Duodenal mucosa (tissue), 2 donors: Measurements from ENCODE around the gene EBI3.
"Not testable (repeated sequence)": the region's sequence is repeated elsewhere in the genome, so short reads cannot be mapped to it uniquely, and the experiment has no call there.

ENCODE experiments used
- H3K27ac ChIP-seq: one replicate; pipeline ENCODE4 v1.7.0; 2013; ENCODE audit warnings: low read depth, low read length
- H3K27me3 ChIP-seq, 2 donors: one replicate each; pipeline ENCODE4 v1.7.0; 2013; ENCODE audit warnings: low read length in 2 of 2, control low read depth in 1 of 2; ENCODE audit not compliant: insufficient read depth in 2 of 2, control insufficient read depth in 1 of 2
- H3K36me3 ChIP-seq, 2 donors: one replicate each; pipeline ENCODE4 v1.7.0; 2013; ENCODE audit warnings: low read length in 2 of 2, control low read depth in 1 of 2; ENCODE audit not compliant: insufficient read depth in 2 of 2, control insufficient read depth in 1 of 2
- H3K4me1 ChIP-seq, 2 donors: one replicate each; pipeline ENCODE4 v1.7.0; 2013; ENCODE audit warnings: low read length in 2 of 2, control low read depth in 1 of 2; ENCODE audit not compliant: insufficient read depth in 2 of 2, control insufficient read depth in 1 of 2
- H3K4me3 ChIP-seq, 2 donors: one replicate each; pipeline ENCODE4 v1.7.0; 2013; ENCODE audit warnings: low read length in 2 of 2, low read depth in 1 of 2
- H3K9ac ChIP-seq, 2 donors: one replicate each; pipeline ENCODE4 v1.7.0; 2013; ENCODE audit warnings: low read length in 2 of 2, low read depth in 1 of 2
- H3K9me3 ChIP-seq, 2 donors: one replicate each; pipeline ENCODE4 v1.7.0; 2013; ENCODE audit warnings: low read length in 2 of 2, control low read depth in 1 of 2; ENCODE audit not compliant: control insufficient read depth in 1 of 2

The EBI3 gene

DNA sequence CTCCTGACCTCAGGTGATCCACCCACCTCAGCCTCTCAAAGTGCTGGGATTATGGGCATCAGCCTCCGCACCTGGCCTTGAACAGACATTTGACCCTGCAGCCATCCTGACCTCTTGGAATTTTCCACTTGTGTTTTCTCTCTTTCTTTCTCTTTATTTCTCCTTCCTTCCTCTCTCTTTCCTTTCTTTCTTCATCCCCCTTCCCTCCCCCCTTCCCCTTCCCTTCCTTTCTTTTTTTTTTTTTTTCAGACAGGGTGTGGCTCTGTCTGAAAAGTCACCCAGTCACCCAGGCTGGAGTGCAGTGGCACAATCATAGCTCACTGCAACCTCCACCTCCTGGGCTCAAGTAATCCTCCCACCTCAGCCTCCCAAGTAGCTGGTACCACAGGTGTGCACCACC, 10.8 kb upstream of the EBI3 start:
- not testable (repeated sequence) for H3K36me3 ChIP-seq, H3K9ac ChIP-seq, H3K9me3 ChIP-seq, H3K27me3 ChIP-seq, H3K4me3 ChIP-seq, H3K4me1 ChIP-seq, H3K27ac ChIP-seq

DNA sequence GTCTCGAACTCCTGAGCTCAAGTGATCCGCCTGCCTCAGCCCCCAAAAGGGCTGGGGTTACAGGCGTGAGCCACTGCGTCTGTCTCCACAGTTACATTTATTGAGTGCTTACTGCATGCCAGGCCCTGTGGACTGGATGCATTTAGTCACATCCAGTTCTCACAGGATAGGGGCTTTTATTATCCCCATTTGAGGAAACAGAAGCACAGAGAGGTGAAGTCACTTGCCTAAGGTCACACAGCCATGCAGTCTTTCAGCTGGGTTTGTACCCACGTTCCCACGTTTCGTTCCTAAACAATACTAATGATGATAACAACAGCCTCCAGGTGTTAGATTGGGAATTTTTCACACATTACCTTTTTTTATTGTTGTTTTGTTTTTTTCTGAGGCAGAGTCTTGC, 9.1 kb upstream of the EBI3 start:
- no peaks in the 10 kb centered on the region for H3K27me3 ChIP-seq
- no peaks in the 10 kb centered on the region for H3K36me3 ChIP-seq
- H3K27ac ChIP-seq = no peak overlapping the region
- H3K4me3 ChIP-seq = no peak overlapping the region
- no peaks in the 10 kb centered on the region for H3K9me3 ChIP-seq
- H3K4me1 ChIP-seq = no peaks in the 10 kb centered on the region
- no peak overlapping the region for H3K9ac ChIP-seq

- no peaks in the 10 kb centered on the region for H3K4me1 ChIP-seq
- H3K9me3 ChIP-seq = no peaks in the 10 kb centered on the region
- no peak overlapping the region for H3K4me3 ChIP-seq
- H3K36me3 ChIP-seq = no peaks in the 10 kb centered on the region
- H3K27me3 ChIP-seq = peaks cover 5 to 9% of the 10 kb centered on the region in 2 donors
- no peak overlapping the region for H3K27ac ChIP-seq
- no peak overlapping the region for H3K9ac ChIP-seq
Measured at GRCh38 chr19:4224470-4224869, 4.9 kb upstream of the EBI3 start.

GRCh38 chr19:4225885-4226284, 3.4 kb upstream of the EBI3 start:
- no peaks in the 10 kb centered on the region for H3K9me3 ChIP-seq
- no peaks in the 10 kb centered on the region for H3K4me1 ChIP-seq
- no peak overlapping the region for H3K9ac ChIP-seq
- peaks cover 8 to 12% of the 10 kb centered on the region in 2 donors for H3K27me3 ChIP-seq
- H3K36me3 ChIP-seq = no peaks in the 10 kb centered on the region
- no peak overlapping the region for H3K4me3 ChIP-seq
- no peak overlapping the region for H3K27ac ChIP-seq

DNA sequence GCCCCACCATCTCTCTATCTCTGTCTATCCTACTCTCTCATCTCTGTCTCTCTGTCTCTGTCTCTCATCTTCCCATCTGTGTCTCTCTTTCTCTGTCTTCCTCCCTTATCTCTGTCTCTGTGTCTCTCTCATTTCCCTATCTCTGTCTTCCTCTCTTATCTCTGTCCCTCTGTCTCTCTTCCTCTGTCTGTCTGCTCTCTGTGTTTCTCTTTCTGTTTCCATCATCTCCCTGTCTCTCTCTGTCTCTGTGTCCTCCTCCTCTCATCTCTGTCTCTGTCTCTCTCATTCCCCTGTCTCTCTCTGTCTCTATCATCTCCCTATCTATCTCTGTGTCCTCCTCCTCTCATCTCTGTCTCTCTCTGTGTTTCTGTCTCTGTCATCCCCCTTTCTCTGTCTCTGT, 1.6 kb upstream of the EBI3 start:
- Histone ChIP-seq H3K9ac (no peak overlapping the region), H3K27me3 (peaks cover 8 to 12% of the 10 kb centered on the region in 2 donors), H3K36me3 (no peaks in the 10 kb centered on the region), H3K9me3 (no peaks in the 10 kb centered on the region), H3K4me3 (no peak overlapping the region), H3K4me1 (no peaks in the 10 kb centered on the region), H3K27ac (no peak overlapping the region)

DNA sequence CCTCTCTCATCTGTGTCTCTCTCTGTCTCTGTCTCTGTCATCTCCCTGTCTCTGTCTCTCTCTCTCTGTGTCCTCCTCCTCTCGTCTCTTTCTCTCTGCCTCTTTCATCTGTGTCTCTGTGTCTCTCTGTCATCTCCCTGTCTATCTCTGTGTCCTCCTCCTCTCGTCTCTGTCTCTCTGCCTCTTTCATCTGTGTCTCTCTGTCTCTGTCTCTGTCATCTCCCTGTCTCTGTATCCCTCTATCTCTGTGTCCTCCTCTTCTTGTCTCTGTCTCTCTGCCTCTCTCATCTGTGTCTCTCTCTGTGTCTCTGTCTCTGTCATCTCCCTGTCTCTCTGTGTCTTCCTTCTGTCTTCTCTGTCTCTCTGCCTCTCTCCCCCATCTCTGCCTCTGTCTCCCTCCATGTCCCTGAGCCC, 551 bp upstream of the EBI3 start:
- H3K36me3 ChIP-seq = no peaks in the 10 kb centered on the region
- H3K4me3 ChIP-seq = no peak overlapping the region
- peaks cover 8 to 12% of the 10 kb centered on the region in 2 donors for H3K27me3 ChIP-seq
- no peak overlapping the region for H3K9ac ChIP-seq
- H3K4me1 ChIP-seq = no peaks in the 10 kb centered on the region
- H3K27ac ChIP-seq = no peak overlapping the region
- H3K9me3 ChIP-seq = no peaks in the 10 kb centered on the region

DNA sequence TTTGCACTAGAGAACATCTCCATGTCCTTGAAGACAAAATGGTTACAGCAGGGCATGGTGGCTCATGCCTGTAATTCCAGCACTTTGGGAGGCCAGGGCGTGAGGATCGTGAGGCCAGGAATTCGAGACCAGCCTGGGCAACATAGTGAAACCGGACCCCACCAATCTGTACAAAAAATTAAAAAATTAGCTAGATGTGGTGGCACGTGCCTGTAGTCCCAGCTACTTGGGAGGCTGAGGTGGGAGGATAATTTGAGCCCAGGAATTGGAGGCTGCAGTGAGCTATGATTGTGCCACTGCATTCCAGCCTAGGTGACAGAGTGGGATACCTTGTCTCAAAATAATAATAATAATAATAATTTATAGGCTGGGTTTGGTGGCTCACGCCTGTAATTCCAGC, 914 bp downstream of the EBI3 start:
- not testable (repeated sequence) for H3K9ac ChIP-seq

GRCh38 chr19:4231521-4231920, 2.2 kb downstream of the EBI3 start:
- not testable (repeated sequence) for H3K27me3 ChIP-seq, H3K27ac ChIP-seq

More for the DNA sequence above, 914 bp downstream of the EBI3 start:
- not testable (repeated sequence) for H3K36me3 ChIP-seq, H3K4me1 ChIP-seq, H3K9me3 ChIP-seq, H3K4me3 ChIP-seq, H3K27ac ChIP-seq
- peaks cover 8 to 12% of the 10 kb centered on the region in 2 donors for H3K27me3 ChIP-seq

DNA sequence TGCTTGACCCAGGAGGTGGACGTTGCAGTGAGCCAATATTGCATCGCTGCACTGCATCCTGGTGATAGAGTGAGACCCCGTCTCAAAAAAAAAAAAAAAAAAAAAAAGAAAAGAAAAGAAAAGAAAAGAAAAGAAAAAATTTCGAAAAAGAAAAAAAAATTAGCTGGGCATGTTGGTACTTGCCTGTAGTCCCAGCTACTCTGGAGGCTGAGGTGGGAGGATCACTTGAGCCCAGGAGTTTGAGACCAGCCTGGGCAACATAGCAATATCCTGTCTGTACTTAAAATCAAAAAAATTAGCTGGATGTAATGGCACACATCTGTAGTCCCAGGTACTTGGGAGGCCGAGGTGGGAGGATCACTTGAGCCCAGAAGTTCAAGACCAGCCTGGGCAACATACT, 2.8 kb downstream of the EBI3 start:
- not testable (repeated sequence) for H3K4me3 ChIP-seq, H3K4me1 ChIP-seq, H3K27me3 ChIP-seq, H3K27ac ChIP-seq, H3K9ac ChIP-seq, H3K36me3 ChIP-seq, H3K9me3 ChIP-seq

More at GRCh38 chr19:4231521-4231920, 2.2 kb downstream of the EBI3 start:
- not testable (repeated sequence) for H3K36me3 ChIP-seq, H3K4me3 ChIP-seq, H3K4me1 ChIP-seq, H3K9me3 ChIP-seq, H3K9ac ChIP-seq

DNA sequence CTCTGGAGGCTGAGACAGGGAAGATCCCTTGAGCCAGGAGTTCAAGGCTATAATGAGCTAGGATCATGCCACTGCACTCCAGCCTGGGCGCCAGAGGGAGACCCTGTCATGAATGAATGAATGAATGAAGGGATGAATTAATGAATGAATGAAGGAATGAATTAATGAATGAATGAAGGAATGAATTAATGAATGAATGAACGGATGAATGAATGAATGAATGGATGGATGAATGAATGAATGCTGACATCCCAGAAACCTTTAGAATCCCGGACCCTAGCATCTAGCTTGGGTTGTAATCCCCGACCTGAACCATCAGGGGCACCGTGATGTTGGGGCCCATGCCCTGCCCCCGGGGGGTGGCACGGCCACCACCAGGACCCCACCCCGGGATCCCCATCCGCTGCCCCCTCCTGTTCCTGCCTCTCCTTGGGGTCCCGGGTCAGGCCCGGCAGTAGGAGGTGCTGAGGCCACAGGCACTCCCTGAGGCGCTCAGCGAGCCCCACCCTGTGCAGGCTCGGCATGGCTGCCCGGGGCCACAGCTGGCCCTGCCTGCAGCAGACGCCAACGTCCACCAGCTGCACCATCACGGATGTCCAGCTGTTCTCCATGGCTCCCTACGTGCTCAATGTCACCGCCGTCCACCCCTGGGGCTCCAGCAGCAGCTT, 3.4 kb downstream of the EBI3 start:
- peaks cover 8 to 9% of the 10 kb centered on the region in 2 donors for H3K27me3 ChIP-seq

More for the DNA sequence above, 3.4 kb downstream of the EBI3 start:
- no peaks in the 10 kb centered on the region for H3K9me3 ChIP-seq
- no peak overlapping the region for H3K9ac ChIP-seq
- H3K27ac ChIP-seq = no peak overlapping the region
- H3K4me1 ChIP-seq = no peaks in the 10 kb centered on the region
- no peak overlapping the region for H3K4me3 ChIP-seq
- H3K36me3 ChIP-seq = no peaks in the 10 kb centered on the region
